K562 (cell line): ENCODE data around the gene ZNF519. TPM values are rescaled to one million over a fixed set of nuclear protein-coding genes. Genes with fewer than 3 reads are reported as not detected.

Experiments used
- ATAC-seq: fragments of 200-7000 bp; cut with Tn5 transposase; 3 replicates; pipeline ENCODE4 v1.9.1; 2020; ENCODE audit warnings: moderate library complexity
- BruUV-seq: library from RNA; stranded (reverse); fragments of 400-500 nt; replicated peaks from 2 replicates; lab custom pipeline; 2021; lab: Mats Ljungman, UMichigan
- CTCF ChIA-PET: fragments of 300-600 bp; formaldehyde crosslinking; extraction: SDS; loops from one replicate; lab custom pipeline; 2021; ENCODE audit warnings: low intra/inter-chr PET ratio; lab: Yijun Ruan, JAX
- POLR2A ChIA-PET: fragments of 300-600, 350-650 bp; sonication (Branson Sonifier 250); formaldehyde crosslinking; extraction: SDS; loops from one replicate; lab custom pipeline; 2021; ENCODE audit warnings: antibody characterized with exemption, inconsistent platforms; lab: Yijun Ruan, JAX
- DNase-seq, 4 experiments: peaks; one replicate each; pipeline versions ENCODE4 v3.0.0 to v3.0.0-alpha.2; 2011 to 2018; ENCODE audit warnings: low spot score in 3 of 4, mixed read lengths in 3 of 4; ENCODE audit errors: extremely low read depth in 1 of 4
- FAIRE-seq: peaks from 2 replicates; lab custom pipeline; 2011; peaks lifted over from hg19 to GRCh38; lab: Jason Lieb, UNC
- H2AFZ ChIP-seq: 2 replicates; pipeline ENCODE4 v1.6.0; 2011; ENCODE audit warnings: low read depth, low read length, control low read depth, inconsistent platforms
- H3K27ac ChIP-seq: fragments of 200-600 bp; 3 replicates; pipeline ENCODE4 v1.8.0; 2011; ENCODE audit warnings: low read depth, mild to moderate bottlenecking, control low read depth, inconsistent platforms, low read length, moderate library complexity, mixed read lengths; ENCODE audit errors: extremely low read depth
- H3K27me3 ChIP-seq, 2 experiments: fragments of 300-600 bp in 1 of 2; 2 replicates in 1 of 2; 3 replicates in 1 of 2; pipeline versions ENCODE4 v1.6.0 to v1.8.0; 2011; ENCODE audit warnings: inconsistent platforms in 2 of 2, low read length in 2 of 2, mild to moderate bottlenecking in 1 of 2, mixed read lengths in 1 of 2, moderate library complexity in 1 of 2; ENCODE audit not compliant: control insufficient read depth in 2 of 2, insufficient read depth in 2 of 2
- H3K36me3 ChIP-seq: fragments of 300-600 bp; 3 replicates; pipeline ENCODE4 v1.8.0; 2011; ENCODE audit warnings: mild to moderate bottlenecking, low read length, inconsistent platforms; ENCODE audit not compliant: control insufficient read depth, insufficient read depth
- H3K4me1 ChIP-seq, 2 experiments: fragments of 200-600 bp in 1 of 2; replicated peaks in 1 of 2; 2 replicates in 1 of 2; 3 replicates in 1 of 2; pipeline versions ENCODE4 v1.5.1 to v1.8.0; 2011; ENCODE audit warnings: inconsistent platforms in 2 of 2, low read length in 2 of 2, mild to moderate bottlenecking in 1 of 2, mixed read lengths in 1 of 2, moderate library complexity in 1 of 2; ENCODE audit not compliant: control insufficient read depth in 2 of 2, insufficient read depth in 2 of 2
- H3K4me2 ChIP-seq: 2 replicates; pipeline ENCODE4 v1.6.1; 2011; ENCODE audit warnings: low read length, control low read depth, inconsistent platforms, mixed read lengths; ENCODE audit not compliant: insufficient read depth
- H3K4me3 ChIP-seq: fragments of 200-600 bp; sonication (generic), shearing (Covaris generic); 2 replicates; pipeline ENCODE4 v1.5.1; 2016; ENCODE audit warnings: control low read depth, inconsistent platforms
- H3K79me2 ChIP-seq: fragments of 200-600 bp; 3 replicates; pipeline ENCODE4 v1.8.0; 2011; ENCODE audit warnings: low read length, inconsistent platforms; ENCODE audit not compliant: control insufficient read depth, insufficient read depth
- H3K9ac ChIP-seq, 2 experiments: 2 replicates each; pipeline versions ENCODE4 v1.6.0 to v1.6.1; 2011; ENCODE audit warnings: low read depth in 2 of 2, low read length in 2 of 2, control low read depth in 1 of 2, inconsistent platforms in 1 of 2, mild to moderate bottlenecking in 1 of 2, mixed read lengths in 1 of 2; ENCODE audit not compliant: insufficient read depth in 1 of 2
- H3K9me1 ChIP-seq: one replicate; pipeline ENCODE4 v1.6.0; 2011; ENCODE audit warnings: inconsistent platforms, mild to moderate bottlenecking, low read length, moderate library complexity; ENCODE audit not compliant: control insufficient read depth, insufficient read depth
- H3K9me3 ChIP-seq: replicated peaks from 2 replicates; pipeline ENCODE4 v1.5.1; 2011; ENCODE audit warnings: low read depth, low read length, inconsistent platforms; ENCODE audit not compliant: control insufficient read depth, insufficient read depth
- H4K20me1 ChIP-seq: replicated peaks from 2 replicates; pipeline ENCODE4 v1.6.1; 2011; ENCODE audit warnings: low read length, inconsistent platforms, mixed read lengths; ENCODE audit not compliant: control insufficient read depth, insufficient read depth
- PML ChIP-seq: IDR thresholded peaks from 2 replicates; pipeline ENCODE4 v1.6.1; 2012; ENCODE audit warnings: low read length, inconsistent platforms
- RAD21 ChIP-seq, 2 experiments: fragments of 250-450 bp in 1 of 2; fragments of 450-650 bp in 1 of 2; sonication (Bioruptor Pico) in 1 of 2; formaldehyde crosslinking in 1 of 2; IDR thresholded peaks in 1 of 2; conservative IDR thresholded peaks in 1 of 2; 2 replicates each; pipeline versions ENCODE4 v1.4.0 to v1.8.0; 2020 to 2022; ENCODE audit warnings: mild to moderate bottlenecking in 2 of 2, moderate library complexity in 1 of 2
- YY1 ChIP-seq, 3 experiments: IDR thresholded peaks; 2 replicates each; pipeline ENCODE4 v1.6.1; 2011; ENCODE audit warnings: low read length in 2 of 3, mild to moderate bottlenecking in 2 of 3, moderate library complexity in 2 of 3, borderline replicate concordance in 1 of 3, control low read depth in 1 of 3, low read depth in 1 of 3; ENCODE audit not compliant: insufficient read depth in 3 of 3, insufficient replicate concordance in 2 of 3, control insufficient read depth in 1 of 3, insufficient read length in 1 of 3; ENCODE audit errors: extremely low read depth in 1 of 3
- ZNF134 ChIP-seq: fragments of 250-450 bp; sonication (Bioruptor Pico); conservative IDR thresholded peaks from 2 replicates; pipeline ENCODE4 v1.4.0; 2020
- WGBS: fragments of 100-300 bp; shearing (Covaris generic); methylation state at CpG from one replicate; pipeline ENCODE4 v1.1.6; 2016; ENCODE audit warnings: low coverage, mixed read lengths; ENCODE audit not compliant: insufficient coverage; ENCODE audit errors: missing lambda C conversion rate; 5-methylcytosine and 5-hydroxymethylcytosine counted together
- in situ Hi-C: fragments of 300-500 bp; cut with MboI; formaldehyde crosslinking; loops from 4 replicates; pipeline ENCODE4 v1.15.0; 2018; ENCODE audit warnings: inconsistent platforms, mixed read lengths
- intact Hi-C: fragments of 100-400 bp; cut with micrococcal nuclease; formaldehyde crosslinking; loops from 2 replicates; pipeline ENCODE4 v1.14.2; 2022
- polyA plus RNA-seq, 8 experiments: library from polyadenylated mRNA; depleted of rRNA in 4 of 8; stranded (reverse) in 5 of 8; unstranded in 3 of 8; fragments of >200 nt; fragmentation: Nextera tagmentation in 2 of 8; fragmentation: Illumina TruSeq in 1 of 8; extraction: Ambion mirVana in 2 of 8; extraction: Trizol in 1 of 8; gene quantifications; 2 replicates each; pipeline versions ENCODE4 v1.2.1 to v1.2.3, GENCODE V29; 2011 to 2014; ENCODE audit warnings: inconsistent platforms in 1 of 8, missing spikeins in 1 of 8
- total RNA-seq, 7 experiments: library from RNA; depleted of rRNA in 6 of 7; stranded (reverse); fragments of >200 nt in 6 of 7; fragmentation: Illumina TruSeq in 2 of 7; extraction: Trizol in 2 of 7; gene quantifications; 2 replicates each; pipeline versions ENCODE4 v1.2.1 to v1.2.3, GENCODE V29; 2011 to 2021; ENCODE audit warnings: low replicate concordance in 1 of 7
- TF ChIP-seq, protein P1 (sequence below), 2 experiments: fragments of 450-650 bp in 1 of 2; IDR thresholded peaks; 2 replicates each; pipeline ENCODE4 v1.6.1; 2011 to 2017; ENCODE audit warnings: low read depth in 2 of 2, antibody characterized with exemption in 1 of 2, borderline replicate concordance in 1 of 2, low read length in 1 of 2, mild to moderate bottlenecking in 1 of 2, mixed read lengths in 1 of 2; ENCODE audit not compliant: control insufficient read depth in 1 of 2
- TF ChIP-seq, protein P2 (sequence below), 3 experiments: IDR thresholded peaks in 2 of 3; conservative IDR thresholded peaks in 1 of 3; 2 replicates each; pipeline ENCODE4 v1.5.1; 2011 to 2012; ENCODE audit warnings: low read length in 3 of 3, mild to moderate bottlenecking in 3 of 3, control low read depth in 2 of 3, improper control_type of control experiment in 1 of 3, inconsistent platforms in 1 of 3, low read depth in 1 of 3, mixed read lengths in 1 of 3, moderate library complexity in 1 of 3; ENCODE audit not compliant: insufficient read depth in 2 of 3

Gene ZNF519
- total and polyA plus RNA-seq, 9 of the 15 experiments (the other 6 are each of a cell fraction or from before 2014, with no cell fraction given), result 5.1 to 15.1 (median 7.9) TPM

DNA sequence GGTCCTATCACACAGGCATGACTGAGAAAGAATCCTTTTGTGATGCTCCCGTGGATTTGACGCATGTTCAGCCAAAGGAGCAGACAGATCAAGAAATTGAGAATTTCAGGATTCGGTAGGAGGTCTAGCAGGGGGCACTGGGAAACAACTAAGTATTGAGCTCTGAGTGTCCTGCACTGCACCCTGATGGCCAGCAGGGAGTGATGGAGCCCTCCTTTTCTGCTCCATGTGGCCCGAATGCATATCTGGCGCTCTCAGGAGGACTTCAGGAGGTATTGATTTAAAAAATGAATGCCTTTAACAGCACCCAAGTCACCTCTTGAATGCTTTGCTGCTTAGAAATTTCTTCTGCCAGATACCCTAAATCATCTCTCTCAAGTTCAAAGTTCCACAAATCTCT lies 58.0 kb downstream of the ZNF519 start:
- WGBS, result 0% methylated on average over 5 of the region's 5 CpGs
- Histone ChIP-seq H2AFZ (no peak overlapping the region), H3K27ac (no peak overlapping the region), H3K27me3 (no peaks in the 10 kb centered on the region), H3K9me3 (no peaks in the 10 kb centered on the region), H4K20me1 (no peaks in the 10 kb centered on the region), H3K4me2 (no peak overlapping the region), H3K4me1 (no peaks in the 10 kb centered on the region), H3K36me3 (no peaks in the 10 kb centered on the region), H3K4me3 (no peak overlapping the region), H3K9me1 (no peaks in the 10 kb centered on the region), H3K79me2 (no peaks in the 10 kb centered on the region), H3K9ac (no peak overlapping the region)
- POLR2A ChIA-PET, result no interaction called here
- BruUV-seq, result no TSS peak
- in situ Hi-C loops, result no loop called here
- FAIRE-seq, result no peak
- peak; percentile 96 for ATAC-seq
- peak; percentile 23 to 39 (median 30) for DNase-seq
- TF ChIP-seq ZNF134 (no peak), YY1 (IDR thresholded peaks at IDR 0.05; ENCODE audit: borderline replicate concordance in 1 of 3, control insufficient read depth in 1 of 3, extremely low read depth in 1 of 3, insufficient read depth in 3 of 3, insufficient read length in 1 of 3, insufficient replicate concordance in 2 of 3, low read depth in 1 of 3, low read length in 2 of 3) (no peak), PML (no peak), RAD21 (CRISPR knock-in tag; conservative IDR thresholded peaks at IDR 0.05 in 1 of 2, IDR thresholded peaks at IDR 0.05 in 1 of 2) (peak in 1 of 2 experiments; percentile 34; a peak in 2 of 4 replicates)
- TF ChIP-seq, protein P1, sequence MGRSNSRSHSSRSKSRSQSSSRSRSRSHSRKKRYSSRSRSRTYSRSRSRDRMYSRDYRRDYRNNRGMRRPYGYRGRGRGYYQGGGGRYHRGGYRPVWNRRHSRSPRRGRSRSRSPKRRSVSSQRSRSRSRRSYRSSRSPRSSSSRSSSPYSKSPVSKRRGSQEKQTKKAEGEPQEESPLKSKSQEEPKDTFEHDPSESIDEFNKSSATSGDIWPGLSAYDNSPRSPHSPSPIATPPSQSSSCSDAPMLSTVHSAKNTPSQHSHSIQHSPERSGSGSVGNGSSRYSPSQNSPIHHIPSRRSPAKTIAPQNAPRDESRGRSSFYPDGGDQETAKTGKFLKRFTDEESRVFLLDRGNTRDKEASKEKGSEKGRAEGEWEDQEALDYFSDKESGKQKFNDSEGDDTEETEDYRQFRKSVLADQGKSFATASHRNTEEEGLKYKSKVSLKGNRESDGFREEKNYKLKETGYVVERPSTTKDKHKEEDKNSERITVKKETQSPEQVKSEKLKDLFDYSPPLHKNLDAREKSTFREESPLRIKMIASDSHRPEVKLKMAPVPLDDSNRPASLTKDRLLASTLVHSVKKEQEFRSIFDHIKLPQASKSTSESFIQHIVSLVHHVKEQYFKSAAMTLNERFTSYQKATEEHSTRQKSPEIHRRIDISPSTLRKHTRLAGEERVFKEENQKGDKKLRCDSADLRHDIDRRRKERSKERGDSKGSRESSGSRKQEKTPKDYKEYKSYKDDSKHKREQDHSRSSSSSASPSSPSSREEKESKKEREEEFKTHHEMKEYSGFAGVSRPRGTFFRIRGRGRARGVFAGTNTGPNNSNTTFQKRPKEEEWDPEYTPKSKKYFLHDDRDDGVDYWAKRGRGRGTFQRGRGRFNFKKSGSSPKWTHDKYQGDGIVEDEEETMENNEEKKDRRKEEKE (IDR thresholded peaks at IDR 0.05; ENCODE audit: borderline replicate concordance in 1 of 2, control insufficient read depth in 1 of 2, low read depth in 2 of 2, low read length in 1 of 2), result no peak
- TF ChIP-seq, protein P2, sequence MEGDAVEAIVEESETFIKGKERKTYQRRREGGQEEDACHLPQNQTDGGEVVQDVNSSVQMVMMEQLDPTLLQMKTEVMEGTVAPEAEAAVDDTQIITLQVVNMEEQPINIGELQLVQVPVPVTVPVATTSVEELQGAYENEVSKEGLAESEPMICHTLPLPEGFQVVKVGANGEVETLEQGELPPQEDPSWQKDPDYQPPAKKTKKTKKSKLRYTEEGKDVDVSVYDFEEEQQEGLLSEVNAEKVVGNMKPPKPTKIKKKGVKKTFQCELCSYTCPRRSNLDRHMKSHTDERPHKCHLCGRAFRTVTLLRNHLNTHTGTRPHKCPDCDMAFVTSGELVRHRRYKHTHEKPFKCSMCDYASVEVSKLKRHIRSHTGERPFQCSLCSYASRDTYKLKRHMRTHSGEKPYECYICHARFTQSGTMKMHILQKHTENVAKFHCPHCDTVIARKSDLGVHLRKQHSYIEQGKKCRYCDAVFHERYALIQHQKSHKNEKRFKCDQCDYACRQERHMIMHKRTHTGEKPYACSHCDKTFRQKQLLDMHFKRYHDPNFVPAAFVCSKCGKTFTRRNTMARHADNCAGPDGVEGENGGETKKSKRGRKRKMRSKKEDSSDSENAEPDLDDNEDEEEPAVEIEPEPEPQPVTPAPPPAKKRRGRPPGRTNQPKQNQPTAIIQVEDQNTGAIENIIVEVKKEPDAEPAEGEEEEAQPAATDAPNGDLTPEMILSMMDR (IDR thresholded peaks at IDR 0.05 in 2 of 3, conservative IDR thresholded peaks at IDR 0.05 in 1 of 3; ENCODE audit: insufficient read depth in 2 of 3, low read depth in 1 of 3, low read length in 3 of 3), result peak; percentile 40 to 93 (median 65); a peak in 5 of 6 replicates
- CTCF ChIA-PET, result no interaction called here
- intact Hi-C loops, result loop anchor here (5.0 to 10.0 kb wide), 3 partner anchors 57 to 519 kb away; partner anchors contain the start of gene MC5R
